ENCODE measurements around the gene LRRC72. TPM values are rescaled to one million over a fixed set of nuclear protein-coding genes. Genes with fewer than 3 reads are reported as not detected.

The LRRC72 gene
- total and polyA plus RNA-seq, 10 of the 15 experiments (the other 5 are each of a cell fraction or from before 2014, with no cell fraction given): not detected

DNA sequence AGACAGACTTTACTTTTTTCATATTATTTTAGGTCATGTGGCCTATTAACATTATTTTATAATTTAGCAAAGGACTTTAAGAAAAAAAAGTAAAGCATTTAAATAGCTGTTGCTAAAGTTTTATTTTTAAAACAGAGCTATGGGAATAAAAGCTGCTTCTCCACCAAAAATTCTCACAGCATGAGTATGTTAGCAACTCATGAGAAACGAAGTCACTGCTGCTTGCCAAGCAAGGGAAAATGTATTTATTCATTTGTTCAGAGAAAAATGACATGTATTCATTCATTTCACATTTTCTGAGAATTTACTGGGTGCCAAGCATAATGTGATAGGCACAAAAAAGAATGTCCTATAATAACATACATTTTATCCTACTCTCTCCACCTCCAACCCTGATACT, 5.1 kb downstream of the LRRC72 start:
- in situ Hi-C loops (cut with MboI) (no loop called here), intact Hi-C loops (cut with micrococcal nuclease; ENCODE audit: unreplicated experiment) (no loop called here)
- DNase-seq (ENCODE audit: low read depth, low spot score): no peak
- RAD21 ChIA-PET (ENCODE audit: unreplicated experiment): interaction anchor here (0.6 kb wide), 1 partner anchor 1275 kb away, joined by 5 read pairs; no protein-coding TSS in a partner anchor
- CTCF ChIA-PET: no interaction called here
- no peak overlapping the region for H2AFZ ChIP-seq (ENCODE audit: control insufficient read depth, low read depth, low read length)
- H3K27me3 ChIP-seq (replicated peaks in 1 of 2; ENCODE audit: control insufficient read depth in 2 of 2, insufficient read depth in 2 of 2, low read length in 1 of 2): no peaks in the 10 kb centered on the region; a peak in 1 of 4 replicates
- POLR2A ChIA-PET: no interaction called here
- no peak overlapping the region for H3K4me3 ChIP-seq
- no peak overlapping the region for H3K27ac ChIP-seq (ENCODE audit: control insufficient read depth, insufficient read depth)
- no peak overlapping the region for H3K4me2 ChIP-seq (ENCODE audit: control insufficient read depth, insufficient read depth)
- SMC1A ChIA-PET (ENCODE audit: uncharacterized antibody, unreplicated experiment): interaction anchor here (0.8 to 1.0 kb wide), 2 partner anchors 10 to 17 kb away, joined by 3 read pairs; no protein-coding TSS in a partner anchor
- H3K79me2 ChIP-seq (ENCODE audit: control insufficient read depth, insufficient read depth, low read length): no peaks in the 10 kb centered on the region
- H3K9ac ChIP-seq (ENCODE audit: control insufficient read depth, insufficient read depth, low read length): no peak overlapping the region
- WGBS (ENCODE audit: insufficient coverage, insufficient replicate concordance, low lambda C conversion rate, missing lambda C conversion rate): 0% methylated on average over 1 of the region's 1 CpG
- ATAC-seq: no peak
- H3K36me3 ChIP-seq (ENCODE audit: control insufficient read depth in 2 of 2, insufficient read depth in 2 of 2, low read length in 1 of 2): no peaks in the 10 kb centered on the region
- no TSS peak for BruUV-seq (replicated peaks)
- H3K9me3 ChIP-seq (replicated peaks; ENCODE audit: control insufficient read depth, insufficient read depth, low read length): no peaks in the 10 kb centered on the region
- H4K20me1 ChIP-seq (ENCODE audit: control insufficient read depth, insufficient read depth): no peaks in the 10 kb centered on the region
- no peak for FAIRE-seq
- H3K4me1 ChIP-seq (ENCODE audit: control insufficient read depth, insufficient read depth, low read length): no peaks in the 10 kb centered on the region
- TF ChIP-seq KDM1A (IDR thresholded peaks at IDR 0.05; ENCODE audit: borderline replicate concordance): no peak
- TF ChIP-seq IKZF1 (conservative IDR thresholded peaks at IDR 0.05): no peak
- TF ChIP-seq RAD21 (IDR thresholded peaks at IDR 0.05; ENCODE audit: insufficient read depth, low read depth, low read length): no peak
- TF ChIP-seq, protein P1, sequence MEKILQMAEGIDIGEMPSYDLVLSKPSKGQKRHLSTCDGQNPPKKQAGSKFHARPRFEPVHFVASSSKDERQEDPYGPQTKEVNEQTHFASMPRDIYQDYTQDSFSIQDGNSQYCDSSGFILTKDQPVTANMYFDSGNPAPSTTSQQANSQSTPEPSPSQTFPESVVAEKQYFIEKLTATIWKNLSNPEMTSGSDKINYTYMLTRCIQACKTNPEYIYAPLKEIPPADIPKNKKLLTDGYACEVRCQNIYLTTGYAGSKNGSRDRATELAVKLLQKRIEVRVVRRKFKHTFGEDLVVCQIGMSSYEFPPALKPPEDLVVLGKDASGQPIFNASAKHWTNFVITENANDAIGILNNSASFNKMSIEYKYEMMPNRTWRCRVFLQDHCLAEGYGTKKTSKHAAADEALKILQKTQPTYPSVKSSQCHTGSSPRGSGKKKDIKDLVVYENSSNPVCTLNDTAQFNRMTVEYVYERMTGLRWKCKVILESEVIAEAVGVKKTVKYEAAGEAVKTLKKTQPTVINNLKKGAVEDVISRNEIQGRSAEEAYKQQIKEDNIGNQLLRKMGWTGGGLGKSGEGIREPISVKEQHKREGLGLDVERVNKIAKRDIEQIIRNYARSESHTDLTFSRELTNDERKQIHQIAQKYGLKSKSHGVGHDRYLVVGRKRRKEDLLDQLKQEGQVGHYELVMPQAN (conservative IDR thresholded peaks at IDR 0.05): no peak
- TF ChIP-seq, protein P2, sequence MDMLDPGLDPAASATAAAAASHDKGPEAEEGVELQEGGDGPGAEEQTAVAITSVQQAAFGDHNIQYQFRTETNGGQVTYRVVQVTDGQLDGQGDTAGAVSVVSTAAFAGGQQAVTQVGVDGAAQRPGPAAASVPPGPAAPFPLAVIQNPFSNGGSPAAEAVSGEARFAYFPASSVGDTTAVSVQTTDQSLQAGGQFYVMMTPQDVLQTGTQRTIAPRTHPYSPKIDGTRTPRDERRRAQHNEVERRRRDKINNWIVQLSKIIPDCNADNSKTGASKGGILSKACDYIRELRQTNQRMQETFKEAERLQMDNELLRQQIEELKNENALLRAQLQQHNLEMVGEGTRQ (IDR thresholded peaks at IDR 0.05; ENCODE audit: borderline replicate concordance, low read depth, low read length): no peak
- no peak for TF ChIP-seq TCF3 (IDR thresholded peaks at IDR 0.05; ENCODE audit: borderline replicate concordance, insufficient read depth, low read depth, low read length)
- TF ChIP-seq, protein P3, sequence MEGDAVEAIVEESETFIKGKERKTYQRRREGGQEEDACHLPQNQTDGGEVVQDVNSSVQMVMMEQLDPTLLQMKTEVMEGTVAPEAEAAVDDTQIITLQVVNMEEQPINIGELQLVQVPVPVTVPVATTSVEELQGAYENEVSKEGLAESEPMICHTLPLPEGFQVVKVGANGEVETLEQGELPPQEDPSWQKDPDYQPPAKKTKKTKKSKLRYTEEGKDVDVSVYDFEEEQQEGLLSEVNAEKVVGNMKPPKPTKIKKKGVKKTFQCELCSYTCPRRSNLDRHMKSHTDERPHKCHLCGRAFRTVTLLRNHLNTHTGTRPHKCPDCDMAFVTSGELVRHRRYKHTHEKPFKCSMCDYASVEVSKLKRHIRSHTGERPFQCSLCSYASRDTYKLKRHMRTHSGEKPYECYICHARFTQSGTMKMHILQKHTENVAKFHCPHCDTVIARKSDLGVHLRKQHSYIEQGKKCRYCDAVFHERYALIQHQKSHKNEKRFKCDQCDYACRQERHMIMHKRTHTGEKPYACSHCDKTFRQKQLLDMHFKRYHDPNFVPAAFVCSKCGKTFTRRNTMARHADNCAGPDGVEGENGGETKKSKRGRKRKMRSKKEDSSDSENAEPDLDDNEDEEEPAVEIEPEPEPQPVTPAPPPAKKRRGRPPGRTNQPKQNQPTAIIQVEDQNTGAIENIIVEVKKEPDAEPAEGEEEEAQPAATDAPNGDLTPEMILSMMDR (IDR thresholded peaks at IDR 0.05 in 2 of 3, conservative IDR thresholded peaks at IDR 0.05 in 1 of 3; ENCODE audit: control insufficient read depth in 2 of 3, extremely low read depth in 1 of 3, insufficient read depth in 1 of 3, low read depth in 3 of 3, low read length in 3 of 3): no peak
- TF ChIP-seq PRDM15 (CRISPR knock-in tag; IDR thresholded peaks at IDR 0.05): no peak
- TF ChIP-seq TARDBP (IDR thresholded peaks at IDR 0.05; ENCODE audit: borderline replicate concordance): no peak
- no peak for TF ChIP-seq ZBED1 (IDR thresholded peaks at IDR 0.05; ENCODE audit: borderline replicate concordance)
- no peak for TF ChIP-seq MYC (IDR thresholded peaks at IDR 0.05; ENCODE audit: insufficient read depth, insufficient read length, insufficient replicate concordance, low read length, severe bottlenecking)
- no peak for TF ChIP-seq CHD4 (IDR thresholded peaks at IDR 0.05)
- no peak for TF ChIP-seq SREBF2 (IDR thresholded peaks at IDR 0.05; ENCODE audit: low read length)
- TF ChIP-seq SP1 (IDR thresholded peaks at IDR 0.05; ENCODE audit: low read depth, low read length): no peak
- TF ChIP-seq POU2F2 (IDR thresholded peaks at IDR 0.05; ENCODE audit: borderline replicate concordance, low read depth, low read length): no peak
- TF ChIP-seq BRCA1 (IDR thresholded peaks at IDR 0.05; ENCODE audit: low read depth, low read length): no peak
- no peak for TF ChIP-seq ZNF217 (IDR thresholded peaks at IDR 0.05)
